T47D (cell line): Measurements from ENCODE around the gene TXNL4B.

Experiments
- DNase-seq, 2 experiments: peaks; one replicate each; pipeline versions ENCODE4 v3.0.0 to v3.0.0-alpha.2; 2011 to 2012; ENCODE audit warnings: low read depth in 1 of 2, low spot score in 1 of 2
- JUND ChIP-seq: IDR thresholded peaks from 2 replicates; pipeline ENCODE4 v1.6.1; 2012; ENCODE audit warnings: low read depth
- in situ Hi-C: cut with HindIII; loops from 2 replicates; pipeline ENCODE4 v1.10.0; 2016; ENCODE audit warnings: low sequenced_read_pairs, low pct_unique_long_range_greater_than_20kb

The TXNL4B gene

DNA sequence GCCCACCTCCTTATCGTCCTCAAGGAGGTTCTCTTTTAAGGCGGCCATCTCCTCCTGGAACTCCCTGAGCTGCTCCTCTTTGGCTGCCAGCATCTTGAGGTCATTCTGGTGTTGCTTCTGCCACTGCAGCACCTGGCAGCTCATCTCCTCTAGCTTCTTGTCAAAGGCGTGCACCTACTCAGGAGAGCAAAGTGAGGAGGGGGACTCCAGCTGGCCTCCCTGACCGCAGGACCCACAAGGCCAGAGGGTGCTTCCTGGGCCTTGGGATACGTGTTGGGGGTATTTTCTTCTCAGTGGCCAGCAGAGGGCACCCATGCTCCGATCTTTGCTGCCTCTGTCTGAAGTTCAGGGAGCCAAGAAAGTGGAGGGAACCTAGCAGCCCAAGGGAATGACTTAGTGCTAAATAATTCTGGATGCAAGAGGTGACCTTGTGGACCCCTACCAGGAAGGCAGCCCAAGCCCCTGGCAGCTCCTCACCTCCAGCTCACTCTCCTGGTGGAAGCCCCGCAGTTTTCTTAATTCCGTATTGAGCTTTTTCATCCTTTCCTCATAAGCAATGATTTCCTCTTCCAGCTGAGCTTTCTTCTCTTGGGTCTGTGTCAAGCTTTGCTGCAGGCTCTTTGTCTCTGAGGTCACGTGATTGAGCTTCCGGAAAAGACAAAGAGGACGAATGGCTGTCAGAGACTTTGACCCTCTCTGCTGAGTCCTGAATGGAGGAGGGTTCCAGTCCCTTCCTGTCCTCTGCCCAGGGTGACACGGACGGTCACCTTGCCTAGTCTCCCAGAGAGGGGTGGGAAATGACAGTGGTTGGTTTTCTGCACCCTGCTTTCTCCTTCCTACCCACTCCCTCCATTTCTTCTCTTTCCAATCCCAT, 31.6 kb upstream of the TXNL4B start:
- no peak for TF ChIP-seq JUND
- in situ Hi-C loops, result no loop called here
- DNase-seq, result peak; percentile 68 to 77

DNA sequence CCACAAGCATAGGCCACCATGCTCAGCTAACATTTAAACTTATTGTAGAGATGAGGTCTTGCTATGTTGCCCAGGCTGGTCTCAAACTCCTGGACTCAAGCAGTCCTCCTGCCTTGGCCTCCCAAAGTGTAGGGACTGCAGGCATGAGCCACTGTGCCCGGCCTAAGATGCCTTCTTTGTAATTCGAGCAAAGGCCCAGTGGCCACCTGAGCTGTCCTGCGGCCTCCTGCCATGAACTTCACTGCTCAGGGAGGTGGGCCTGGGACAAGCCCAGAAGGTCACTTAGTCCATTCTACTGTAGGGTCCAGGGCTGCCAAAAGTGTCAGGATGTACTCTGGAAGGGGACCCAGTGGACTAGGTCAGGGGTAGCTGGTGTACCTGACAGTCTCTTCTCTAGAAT, 30.7 kb upstream of the TXNL4B start:
- no peak for DNase-seq
- no peak for TF ChIP-seq JUND
- in situ Hi-C loops, result no loop called here

DNA sequence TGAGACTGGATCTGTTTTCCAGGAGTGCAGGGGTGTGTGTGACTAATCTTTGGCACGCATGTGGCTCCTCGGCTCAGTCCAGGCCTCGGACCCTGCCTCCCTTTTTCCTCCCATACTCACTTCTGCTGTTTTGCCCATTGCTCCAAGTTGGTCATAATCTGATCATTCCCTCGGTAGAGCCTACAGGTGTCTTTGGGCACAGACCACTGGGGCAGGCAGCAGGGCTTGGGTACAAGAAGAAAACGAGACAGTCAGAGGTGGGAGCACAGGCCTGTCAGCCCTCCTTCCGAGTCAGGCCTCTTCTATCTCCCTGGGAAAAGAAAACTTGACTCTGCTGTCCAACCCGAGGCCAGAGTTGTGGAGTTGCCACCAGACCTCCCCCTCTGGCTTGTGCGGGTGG, 30.0 kb upstream of the TXNL4B start:
- TF ChIP-seq JUND, result no peak
- DNase-seq, result no peak
- in situ Hi-C loops, result no loop called here

DNA sequence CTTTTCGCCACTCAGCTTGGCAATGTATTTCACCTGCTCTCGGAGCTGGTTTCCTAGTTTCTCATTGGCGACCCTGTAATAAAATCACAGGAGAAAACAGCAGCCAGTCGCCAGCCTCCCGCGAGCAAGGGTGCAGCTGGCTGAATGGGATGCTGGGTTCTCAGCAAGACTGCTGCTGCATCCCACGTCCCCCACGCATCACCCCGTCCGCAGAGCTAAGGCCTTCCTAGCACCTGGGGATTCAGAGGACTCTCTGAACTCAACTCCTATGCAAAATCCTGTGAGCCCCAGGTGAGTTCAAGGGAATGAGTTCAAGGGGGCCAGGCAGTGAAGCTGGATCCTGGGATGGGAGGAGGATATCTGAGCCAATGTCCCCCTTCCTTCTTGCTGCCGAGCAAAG, 29.5 kb upstream of the TXNL4B start:
- in situ Hi-C loops, result no loop called here
- no peak for TF ChIP-seq JUND
- DNase-seq, result no peak

DNA sequence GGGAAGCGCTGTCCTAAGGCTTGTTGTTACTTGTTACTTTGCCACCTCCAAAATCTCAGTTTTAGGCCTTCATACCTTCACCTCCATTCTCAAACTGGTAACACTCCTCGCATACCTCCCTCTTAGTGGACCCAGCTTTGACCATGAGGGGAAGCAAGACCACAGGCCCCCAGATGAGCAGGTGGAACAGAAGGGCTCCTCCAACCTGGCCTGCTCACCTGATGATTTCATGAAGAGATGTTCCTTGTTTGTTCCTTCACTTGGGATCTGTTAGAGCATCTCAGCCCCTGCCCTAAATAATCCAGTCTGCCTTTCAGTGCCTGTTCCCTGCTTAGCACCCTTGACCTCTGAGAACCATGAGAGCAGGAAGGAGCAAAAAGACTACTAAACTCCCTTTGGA, 28.9 kb upstream of the TXNL4B start:
- in situ Hi-C loops, result no loop called here

DNA sequence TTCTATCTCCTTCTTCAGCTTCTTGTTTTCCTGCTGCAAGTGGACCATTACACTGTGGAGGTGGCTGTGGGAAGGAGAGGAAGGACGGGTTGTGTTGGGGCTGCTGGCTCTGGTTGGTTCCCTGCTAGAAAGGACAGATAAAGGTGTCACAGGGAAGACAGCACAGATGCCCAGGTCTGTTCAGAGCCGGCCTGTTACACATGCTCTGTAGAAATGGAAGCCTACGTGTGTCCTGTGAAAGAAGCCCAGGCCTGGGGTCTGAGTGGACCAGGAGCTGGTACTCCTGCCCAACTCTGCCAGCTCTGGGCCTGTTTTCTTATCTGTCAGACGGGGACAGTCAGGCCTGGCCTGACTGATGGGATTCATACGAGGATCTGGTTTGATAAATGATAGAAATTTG, 26.6 kb upstream of the TXNL4B start:
- no peak for DNase-seq
- in situ Hi-C loops, result no loop called here
- no peak for TF ChIP-seq JUND

More for the DNA sequence above, 28.9 kb upstream of the TXNL4B start:
- DNase-seq, result no peak
- TF ChIP-seq JUND, result no peak

DNA sequence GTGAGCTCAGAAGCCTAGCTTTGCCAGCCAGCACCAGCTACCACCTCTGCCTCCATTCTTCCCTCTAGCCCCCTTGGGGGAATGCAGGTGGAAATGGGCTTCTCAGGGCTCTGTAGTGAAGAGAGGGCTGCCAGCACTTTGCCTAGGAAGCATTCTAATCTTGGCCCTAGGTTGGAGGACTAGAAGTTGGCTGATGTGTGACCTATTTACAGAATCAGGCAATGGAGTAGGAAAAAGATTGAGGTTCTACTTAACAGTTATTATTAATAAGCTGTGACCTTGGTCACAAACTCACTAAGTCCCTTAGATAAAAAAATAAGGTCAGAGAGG, 20.2 kb upstream of the TXNL4B start:
- no peak for TF ChIP-seq JUND
- no peak for DNase-seq
- in situ Hi-C loops, result no loop called here

DNA sequence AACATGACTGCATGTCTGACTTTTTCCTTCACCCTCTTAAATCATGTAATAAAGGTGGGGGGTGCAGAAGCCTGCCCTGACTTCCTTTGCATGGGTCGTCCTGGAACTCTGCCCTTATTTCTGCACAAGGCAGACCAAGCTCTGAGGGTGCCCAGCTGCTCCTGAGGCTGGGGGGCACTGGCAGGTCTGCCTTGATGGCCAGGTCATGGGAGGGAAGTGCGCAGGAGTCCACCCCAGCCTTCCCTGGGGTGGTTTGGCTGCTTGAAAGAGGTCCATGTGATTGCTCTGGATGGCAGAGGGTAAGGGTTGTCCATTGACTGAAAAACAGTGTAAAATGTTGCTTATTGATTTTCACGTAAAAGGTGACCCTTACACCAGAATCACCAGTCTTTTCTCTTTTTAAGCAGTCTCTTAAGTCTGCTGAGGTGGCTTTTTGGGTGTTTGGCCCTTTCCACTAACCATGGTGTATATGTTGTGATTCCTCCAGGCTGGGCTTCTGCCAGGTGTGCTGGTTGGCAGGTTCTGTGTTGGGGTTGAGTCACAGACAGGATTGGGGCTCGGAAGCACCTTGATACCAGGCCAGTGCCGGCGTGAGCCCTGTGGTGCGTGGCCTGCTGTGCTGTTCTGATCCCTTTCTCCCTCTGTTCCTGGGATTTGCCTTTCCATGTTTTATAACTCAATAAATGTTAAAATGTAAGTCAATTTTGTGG, 19.6 kb upstream of the TXNL4B start:
- in situ Hi-C loops, result no loop called here
- TF ChIP-seq JUND, result no peak
- no peak for DNase-seq

DNA sequence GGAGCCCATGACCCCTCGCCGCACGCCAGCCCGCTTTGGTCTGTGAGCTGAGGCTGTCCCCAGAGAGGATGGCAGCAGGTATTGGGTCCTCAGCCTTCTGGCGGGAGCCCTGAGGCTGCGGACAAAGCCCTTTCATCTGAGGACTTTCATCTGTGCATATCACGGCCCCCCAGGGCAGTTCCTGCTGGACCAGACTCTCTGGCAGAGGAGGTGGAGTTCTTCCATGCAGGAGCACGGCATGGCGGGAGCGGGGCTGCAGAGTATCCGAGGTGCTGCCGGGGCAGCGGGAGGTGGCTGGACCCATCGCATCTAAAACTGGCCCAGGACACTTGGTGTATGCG, 19.0 kb upstream of the TXNL4B start:
- no peak for TF ChIP-seq JUND
- in situ Hi-C loops, result no loop called here
- no peak for DNase-seq

DNA sequence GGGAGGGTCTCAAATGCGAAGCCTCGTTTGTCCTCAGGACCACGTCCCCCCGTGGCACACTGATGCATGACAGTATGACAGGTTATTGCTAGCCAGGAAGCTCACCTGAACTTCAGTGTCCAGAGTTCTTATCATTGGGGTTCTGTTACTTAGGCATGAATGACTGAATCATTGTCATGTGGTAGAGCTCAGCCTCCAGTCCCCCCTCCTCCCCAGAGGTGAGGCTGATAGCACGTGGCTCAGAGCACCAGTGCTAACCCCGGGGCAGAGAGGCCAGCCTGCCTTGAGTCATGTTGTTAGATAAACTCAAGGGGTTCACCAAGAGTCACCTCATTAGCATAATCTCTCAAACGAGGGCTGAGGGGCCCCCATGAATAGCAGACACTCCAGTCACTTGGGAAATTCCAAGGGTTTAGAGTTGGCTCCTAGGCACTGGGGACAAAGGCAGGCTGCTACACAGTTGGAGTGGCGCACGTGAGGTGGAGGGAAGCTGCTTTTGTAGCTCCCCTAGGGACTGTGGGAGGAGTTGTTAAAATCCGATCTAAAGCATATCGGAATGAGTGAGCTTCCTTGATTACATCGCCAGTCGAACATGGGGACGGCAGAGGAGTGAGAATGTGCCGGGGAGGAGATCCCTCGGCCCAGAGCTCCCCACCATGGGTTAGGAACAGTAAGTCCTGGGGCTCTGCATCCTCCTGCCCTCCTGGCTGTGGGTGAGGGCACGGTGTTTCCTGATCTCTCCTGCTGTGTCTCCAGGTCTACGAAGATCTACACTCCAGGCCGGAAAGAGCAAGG, 18.4 kb upstream of the TXNL4B start:
- DNase-seq, result no peak
- in situ Hi-C loops, result no loop called here
- TF ChIP-seq JUND, result no peak

DNA sequence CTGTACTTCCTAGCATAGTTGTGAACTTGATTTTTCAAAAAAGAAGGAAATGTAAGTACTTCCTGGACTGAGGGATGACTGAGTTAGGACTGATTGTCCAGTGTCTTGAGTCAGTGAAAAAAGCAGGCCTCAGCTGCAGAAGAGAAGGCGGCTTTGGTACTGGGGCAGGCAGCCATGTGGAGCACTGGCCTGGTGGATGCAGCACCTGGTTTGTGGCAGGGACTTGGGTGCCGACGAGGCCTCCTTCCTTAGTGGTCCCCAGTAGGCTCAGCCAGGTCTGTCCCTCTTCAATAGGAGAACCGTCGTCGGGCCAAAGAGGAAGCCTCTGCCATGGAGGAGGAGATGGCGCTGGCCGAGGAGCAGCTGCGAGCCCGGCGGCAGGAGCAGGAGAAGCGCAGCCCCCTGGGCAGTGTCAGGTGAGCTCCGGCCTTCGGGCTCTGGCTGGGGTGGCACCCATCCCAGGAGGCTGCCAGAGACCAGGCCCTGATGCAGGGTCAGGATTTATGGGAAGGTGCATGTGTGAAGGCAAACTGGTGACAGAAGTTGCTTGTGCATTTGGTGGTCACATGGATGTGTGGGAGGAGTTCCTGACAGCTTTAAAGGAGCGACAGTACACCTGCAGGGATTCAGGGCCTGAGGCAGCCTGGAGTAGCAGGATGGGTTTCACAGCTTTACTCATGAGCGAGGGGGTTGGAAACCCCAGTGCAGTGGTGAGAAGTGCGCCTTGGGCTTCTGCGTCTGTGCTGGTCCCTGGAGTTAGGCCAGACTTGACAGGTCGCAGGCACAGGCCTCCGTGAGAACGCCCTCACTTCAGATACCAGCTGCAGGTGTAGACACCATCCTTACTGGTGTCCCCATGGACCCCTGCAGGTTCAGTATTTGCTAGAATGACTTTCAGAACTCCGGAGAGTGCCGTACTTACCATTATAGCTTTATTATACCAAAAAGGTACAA, 17.5 kb upstream of the TXNL4B start:
- DNase-seq, result no peak
- TF ChIP-seq JUND, result no peak
- in situ Hi-C loops, result no loop called here

DNA sequence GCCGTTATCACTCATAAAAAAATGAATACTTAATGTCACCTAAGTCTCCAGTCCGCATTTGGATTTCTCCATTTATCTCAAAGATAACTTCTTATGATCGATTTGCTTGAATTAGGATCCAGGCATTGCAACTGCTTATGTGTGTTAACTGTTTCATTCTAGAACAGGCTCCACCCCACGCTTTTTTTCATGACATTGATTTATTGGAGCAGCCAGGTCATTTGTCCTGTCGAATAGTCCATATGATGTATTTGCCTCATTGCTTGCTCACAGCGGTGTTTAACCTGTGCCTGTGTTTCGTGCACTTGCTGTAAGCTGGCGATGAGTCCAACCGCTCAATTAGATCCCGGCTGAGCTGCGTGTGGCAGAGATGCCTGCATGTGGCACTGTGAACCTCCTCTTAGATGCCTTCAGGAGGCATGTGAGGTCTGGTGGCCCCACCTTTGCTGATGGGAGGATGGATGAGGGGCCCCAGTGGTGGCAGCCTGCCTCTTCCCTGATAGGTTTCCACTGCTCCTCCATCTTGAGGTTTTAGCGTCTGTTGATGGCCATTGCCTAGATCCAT, 16.6 kb upstream of the TXNL4B start:
- no peak for DNase-seq
- TF ChIP-seq JUND, result no peak
- in situ Hi-C loops, result no loop called here
